HepG2 (cell line): ENCODE data around the gene SPNS2.

Experiments
- MXI1 ChIP-seq: IDR thresholded peaks from 3 replicates; pipeline ENCODE4 v1.6.1; 2012; ENCODE audit warnings: low read depth, low read length, inconsistent platforms, borderline replicate concordance
- RFX5 ChIP-seq: IDR thresholded peaks from 2 replicates; pipeline ENCODE4 v1.6.1; 2011; ENCODE audit warnings: low read depth, low read length, improper control_type of control experiment
- ZBTB7A ChIP-seq: sonication (generic); formaldehyde crosslinking; IDR thresholded peaks from 2 replicates; pipeline ENCODE4 v1.8.0; 2022; ENCODE audit warnings: mild to moderate bottlenecking, missing genetic modification reagents
- ZNF660 ChIP-seq: sonication (generic); formaldehyde crosslinking; IDR thresholded peaks from 2 replicates; pipeline ENCODE4 v1.5.1; 2020; ENCODE audit warnings: mild to moderate bottlenecking, low read depth, missing genetic modification reagents, borderline replicate concordance
- TF ChIP-seq, protein P1 (sequence below): sonication (generic); formaldehyde crosslinking; IDR thresholded peaks from 2 replicates; pipeline ENCODE4 v1.5.0; 2020; ENCODE audit warnings: mild to moderate bottlenecking, missing genetic modification reagents, moderate library complexity
- TF ChIP-seq, protein P2 (sequence below): IDR thresholded peaks from 2 replicates; pipeline ENCODE4 v1.6.1; 2012; ENCODE audit warnings: inconsistent platforms

GRCh38 chr17:4532860-4533522 lies 34.3 kb downstream of the SPNS2 start:
- TF ChIP-seq MXI1 = no peak
- TF ChIP-seq, protein P1, sequence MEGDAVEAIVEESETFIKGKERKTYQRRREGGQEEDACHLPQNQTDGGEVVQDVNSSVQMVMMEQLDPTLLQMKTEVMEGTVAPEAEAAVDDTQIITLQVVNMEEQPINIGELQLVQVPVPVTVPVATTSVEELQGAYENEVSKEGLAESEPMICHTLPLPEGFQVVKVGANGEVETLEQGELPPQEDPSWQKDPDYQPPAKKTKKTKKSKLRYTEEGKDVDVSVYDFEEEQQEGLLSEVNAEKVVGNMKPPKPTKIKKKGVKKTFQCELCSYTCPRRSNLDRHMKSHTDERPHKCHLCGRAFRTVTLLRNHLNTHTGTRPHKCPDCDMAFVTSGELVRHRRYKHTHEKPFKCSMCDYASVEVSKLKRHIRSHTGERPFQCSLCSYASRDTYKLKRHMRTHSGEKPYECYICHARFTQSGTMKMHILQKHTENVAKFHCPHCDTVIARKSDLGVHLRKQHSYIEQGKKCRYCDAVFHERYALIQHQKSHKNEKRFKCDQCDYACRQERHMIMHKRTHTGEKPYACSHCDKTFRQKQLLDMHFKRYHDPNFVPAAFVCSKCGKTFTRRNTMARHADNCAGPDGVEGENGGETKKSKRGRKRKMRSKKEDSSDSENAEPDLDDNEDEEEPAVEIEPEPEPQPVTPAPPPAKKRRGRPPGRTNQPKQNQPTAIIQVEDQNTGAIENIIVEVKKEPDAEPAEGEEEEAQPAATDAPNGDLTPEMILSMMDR (CRISPR knock-in tag) = no peak
- no peak for TF ChIP-seq ZBTB7A (CRISPR knock-in tag)
- no peak for TF ChIP-seq RFX5
- TF ChIP-seq, protein P2, sequence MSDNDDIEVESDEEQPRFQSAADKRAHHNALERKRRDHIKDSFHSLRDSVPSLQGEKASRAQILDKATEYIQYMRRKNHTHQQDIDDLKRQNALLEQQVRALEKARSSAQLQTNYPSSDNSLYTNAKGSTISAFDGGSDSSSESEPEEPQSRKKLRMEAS = no peak
- no peak for TF ChIP-seq ZNF660 (CRISPR knock-in tag)
